Chondrocyte (in vitro differentiated cells): ENCODE results near the gene C1QTNF12. TPM values are rescaled to one million over a fixed set of nuclear protein-coding genes. Genes with fewer than 3 reads are reported as not detected.

Experiments used
- DNase-seq: peaks from one replicate; pipeline ENCODE4 v3.0.0; 2021; ENCODE audit warnings: mixed read lengths, low spot score
- H3K27ac Mint-ChIP-seq: one replicate; pipeline ENCODE4 v1.8.0; 2021; ENCODE audit warnings: mild to moderate bottlenecking, moderate library complexity, mixed read lengths; ENCODE audit not compliant: unreplicated experiment
- H3K27me3 Mint-ChIP-seq: 2 replicates; pipeline ENCODE4 v1.8.0; 2021; ENCODE audit warnings: low read depth, mixed read lengths
- H3K36me3 Mint-ChIP-seq: 2 replicates; pipeline ENCODE4 v1.8.0; 2021; ENCODE audit warnings: low read depth, mixed read lengths
- H3K4me1 Mint-ChIP-seq: 2 replicates; pipeline ENCODE4 v1.8.0; 2021; ENCODE audit warnings: low read depth, mild to moderate bottlenecking, mixed read lengths
- H3K4me3 Mint-ChIP-seq: one replicate; pipeline ENCODE4 v1.8.0; 2021; ENCODE audit warnings: mild to moderate bottlenecking, moderate library complexity, mixed read lengths; ENCODE audit not compliant: unreplicated experiment
- H3K9me3 Mint-ChIP-seq: 2 replicates; pipeline ENCODE4 v1.8.0; 2021; ENCODE audit warnings: low read depth, mixed read lengths
- total RNA-seq: library from RNA; stranded (reverse); gene quantifications from 3 replicates; pipeline ENCODE4 v1.2.1, GENCODE V29; 2021
- TF ChIP-seq, protein P1 (sequence below): fragments of 200-600 bp; sonication (generic); IDR thresholded peaks from 2 replicates; pipeline ENCODE4 v1.5.0; 2021; ENCODE audit warnings: antibody characterized with exemption, mild to moderate bottlenecking, moderate library complexity

C1QTNF12 gene
- total RNA-seq, 1 donor from 2014 or later, result 1.3 TPM

- DNase-seq, result peak; percentile 97
- Mint-ChIP-seq H3K27ac (peak within 1 kb of the TSS; percentile 93), H3K36me3 (no peaks in the 10 kb centered on the region)
These were observed 27.2 kb upstream of the C1QTNF12 start, which contains the start of gene UBE2J2 for GRCh38 chr1:1273512-1274298. TSS of gene UBE2J2 (minus strand) at chr1:1273854. CDS start at chr1:1267992, 5,862 bp downstream.

GRCh38 chr1:1273209-1273511, 26.6 kb upstream of the C1QTNF12 start:
- H3K27me3 Mint-ChIP-seq, result no peaks in the 10 kb centered on the region
- no peaks in the 10 kb centered on the region for H3K9me3 Mint-ChIP-seq
- TF ChIP-seq, protein P1, sequence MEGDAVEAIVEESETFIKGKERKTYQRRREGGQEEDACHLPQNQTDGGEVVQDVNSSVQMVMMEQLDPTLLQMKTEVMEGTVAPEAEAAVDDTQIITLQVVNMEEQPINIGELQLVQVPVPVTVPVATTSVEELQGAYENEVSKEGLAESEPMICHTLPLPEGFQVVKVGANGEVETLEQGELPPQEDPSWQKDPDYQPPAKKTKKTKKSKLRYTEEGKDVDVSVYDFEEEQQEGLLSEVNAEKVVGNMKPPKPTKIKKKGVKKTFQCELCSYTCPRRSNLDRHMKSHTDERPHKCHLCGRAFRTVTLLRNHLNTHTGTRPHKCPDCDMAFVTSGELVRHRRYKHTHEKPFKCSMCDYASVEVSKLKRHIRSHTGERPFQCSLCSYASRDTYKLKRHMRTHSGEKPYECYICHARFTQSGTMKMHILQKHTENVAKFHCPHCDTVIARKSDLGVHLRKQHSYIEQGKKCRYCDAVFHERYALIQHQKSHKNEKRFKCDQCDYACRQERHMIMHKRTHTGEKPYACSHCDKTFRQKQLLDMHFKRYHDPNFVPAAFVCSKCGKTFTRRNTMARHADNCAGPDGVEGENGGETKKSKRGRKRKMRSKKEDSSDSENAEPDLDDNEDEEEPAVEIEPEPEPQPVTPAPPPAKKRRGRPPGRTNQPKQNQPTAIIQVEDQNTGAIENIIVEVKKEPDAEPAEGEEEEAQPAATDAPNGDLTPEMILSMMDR, result no peak
- peak overlapping the region; percentile 93 for H3K27ac Mint-ChIP-seq
- DNase-seq, result no peak
- peaks cover 41% of the 10 kb centered on the region for H3K4me1 Mint-ChIP-seq
- no peaks in the 10 kb centered on the region for H3K36me3 Mint-ChIP-seq
- H3K4me3 Mint-ChIP-seq, result peak overlapping the region; percentile 87

More at GRCh38 chr1:1273512-1274298, 27.2 kb upstream of the C1QTNF12 start, which contains the start of gene UBE2J2:
- Mint-ChIP-seq H3K4me3 (peak within 1 kb of the TSS; percentile 87), H3K27me3 (no peaks in the 10 kb centered on the region), H3K4me1 (peaks cover 41% of the 10 kb centered on the region), H3K9me3 (no peaks in the 10 kb centered on the region)
- TF ChIP-seq, protein P1, result peak; percentile 45

DNA sequence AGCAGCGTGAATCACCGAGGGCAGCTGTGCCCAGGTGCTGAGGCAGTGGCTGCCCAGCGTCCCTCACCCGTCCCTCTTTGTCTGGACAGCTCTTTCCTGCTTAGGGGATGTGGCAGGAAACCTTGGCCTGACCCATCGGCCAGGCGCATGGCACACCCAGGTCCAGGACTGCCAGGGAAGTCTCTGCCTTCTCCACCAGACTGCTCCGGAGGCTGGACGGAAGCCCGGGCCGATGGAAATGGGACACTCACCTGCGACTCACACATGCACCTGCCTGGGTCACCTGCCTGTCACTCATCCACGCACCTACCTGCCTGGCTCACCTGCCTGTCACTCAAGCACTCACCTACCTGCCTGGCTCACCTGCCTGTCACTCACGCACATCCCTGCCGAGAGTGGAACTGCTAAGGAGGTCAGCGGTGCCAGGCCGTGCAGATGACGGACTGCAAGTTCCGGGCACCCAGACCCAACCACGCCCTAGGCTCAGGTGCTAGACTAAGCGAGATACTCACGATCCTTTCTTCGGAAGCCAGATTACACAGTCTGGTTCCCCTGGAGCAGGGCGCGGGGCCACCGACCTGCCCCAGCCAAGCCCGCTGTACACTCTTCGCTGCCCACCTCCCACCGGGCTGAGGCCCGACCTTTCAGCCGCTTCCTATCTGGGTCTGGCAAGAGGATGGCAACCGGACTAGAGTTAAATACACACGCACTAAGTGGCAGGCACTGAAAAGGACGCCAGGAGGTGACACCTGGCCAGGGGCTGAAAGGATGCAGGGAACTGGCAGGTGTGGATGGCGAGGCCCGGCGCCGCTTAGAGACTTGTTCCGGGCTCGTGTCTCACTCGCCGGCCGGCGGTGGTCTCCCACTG, 26.1 kb upstream of the C1QTNF12 start:
- Mint-ChIP-seq H3K27me3 (no peaks in the 10 kb centered on the region), H3K36me3 (no peaks in the 10 kb centered on the region), H3K9me3 (no peaks in the 10 kb centered on the region), H3K27ac (peak overlapping the region; percentile 93), H3K4me3 (peak overlapping the region; percentile 87), H3K4me1 (peaks cover 41% of the 10 kb centered on the region)
- no peak for DNase-seq
- TF ChIP-seq, protein P1, result peak; percentile 10

GRCh38 chr1:1270813-1271212, 24.3 kb upstream of the C1QTNF12 start:
- Mint-ChIP-seq H3K36me3 (peaks cover 1% of the 10 kb centered on the region), H3K4me3 (peak overlapping the region; percentile 13), H3K9me3 (no peaks in the 10 kb centered on the region), H3K27me3 (no peaks in the 10 kb centered on the region), H3K4me1 (peaks cover 45% of the 10 kb centered on the region), H3K27ac (peak overlapping the region; percentile 83)
- no peak for DNase-seq
- TF ChIP-seq, protein P1, result no peak

- TF ChIP-seq, protein P1, result no peak
- Mint-ChIP-seq H3K4me3 (no peak overlapping the region), H3K27ac (peak overlapping the region; percentile 32), H3K9me3 (no peaks in the 10 kb centered on the region), H3K36me3 (peaks cover 4% of the 10 kb centered on the region), H3K4me1 (peaks cover 57% of the 10 kb centered on the region), H3K27me3 (no peaks in the 10 kb centered on the region)
- DNase-seq, result no peak
These were observed 21.8 kb upstream of the C1QTNF12 start for GRCh38 chr1:1268284-1268682.
